Stimulated activated CD4-positive, alpha-beta T cell treated with anti-CD3 and anti-CD28 coated beads, Interleukin-1b, Interleukin-23, amount 100 ng/mL, for 24 hours (primary cell): ENCODE data around the gene NCAM1.
"Not testable (repeated sequence)": the region's sequence is repeated elsewhere in the genome, so short reads cannot be mapped to it uniquely, and the experiment has no call there.

ENCODE experiments used
- DNase-seq, 4 experiments: peaks; one replicate each; pipeline ENCODE4 v3.0.0-alpha.2; 2020; ENCODE audit warnings: low read depth in 4 of 4, low spot score in 1 of 4

The NCAM1 gene

DNA sequence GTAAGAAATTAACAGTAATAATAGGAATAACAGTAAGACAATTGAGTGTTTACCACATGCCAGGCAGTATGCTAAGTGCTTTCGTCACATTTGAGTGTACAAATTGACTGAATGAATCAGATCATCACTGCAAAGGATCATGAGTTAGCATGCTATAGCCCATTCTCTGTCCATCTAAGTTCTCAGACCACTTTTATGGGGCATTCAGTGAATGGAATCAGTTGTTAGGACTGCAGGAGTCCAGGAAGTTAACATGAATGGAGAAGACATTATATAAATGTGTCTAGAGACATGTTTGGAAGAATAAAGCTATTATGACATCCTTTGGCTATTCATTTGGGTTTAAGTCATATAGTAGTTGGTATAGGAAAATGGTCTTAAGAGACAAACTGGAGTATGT is 59.9 kb downstream of the NCAM1 start:
- no peak for DNase-seq

GRCh38 chr11:113022262-113022661 is 61.0 kb downstream of the NCAM1 start:
- DNase-seq, result no peak

DNA sequence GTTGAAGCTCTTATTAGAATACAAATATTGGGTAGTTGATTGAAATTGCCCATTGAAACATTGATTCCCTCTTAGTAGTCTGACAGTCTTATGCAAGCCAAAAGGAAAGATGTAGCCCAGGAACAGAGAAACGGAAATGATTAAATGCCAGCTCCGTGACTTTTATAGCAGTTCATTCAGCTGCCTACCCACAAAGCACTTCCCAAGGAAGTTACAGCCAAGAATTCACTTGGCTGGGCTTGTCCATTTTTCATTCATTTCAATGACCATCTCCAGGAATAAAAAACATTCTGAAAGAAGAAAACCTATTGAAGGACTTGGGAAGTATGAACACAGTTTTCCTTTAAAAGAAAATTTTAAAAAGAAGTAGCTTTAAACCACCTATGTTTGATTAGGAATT is 62.0 kb downstream of the NCAM1 start:
- no peak for DNase-seq

DNA sequence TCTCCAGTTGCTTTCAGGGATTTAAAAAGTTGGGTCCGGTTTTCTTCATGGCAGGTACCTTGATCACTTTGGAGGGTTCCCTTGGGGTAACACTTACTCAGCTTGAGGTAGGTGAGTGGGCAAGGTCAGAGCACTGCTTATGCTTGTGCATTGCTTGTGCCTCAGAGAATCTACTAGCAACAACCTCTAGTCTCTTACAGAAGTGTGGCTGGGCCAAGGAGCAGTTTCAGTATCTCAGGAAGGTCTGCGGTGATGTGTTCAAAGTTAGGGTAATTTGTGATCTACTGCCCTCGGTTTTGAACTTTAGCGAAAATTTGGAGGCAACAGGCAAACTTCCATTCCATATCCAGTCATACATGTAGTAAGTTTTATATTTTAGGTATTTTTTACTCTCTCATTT is 62.8 kb downstream of the NCAM1 start:
- no peak for DNase-seq

DNA sequence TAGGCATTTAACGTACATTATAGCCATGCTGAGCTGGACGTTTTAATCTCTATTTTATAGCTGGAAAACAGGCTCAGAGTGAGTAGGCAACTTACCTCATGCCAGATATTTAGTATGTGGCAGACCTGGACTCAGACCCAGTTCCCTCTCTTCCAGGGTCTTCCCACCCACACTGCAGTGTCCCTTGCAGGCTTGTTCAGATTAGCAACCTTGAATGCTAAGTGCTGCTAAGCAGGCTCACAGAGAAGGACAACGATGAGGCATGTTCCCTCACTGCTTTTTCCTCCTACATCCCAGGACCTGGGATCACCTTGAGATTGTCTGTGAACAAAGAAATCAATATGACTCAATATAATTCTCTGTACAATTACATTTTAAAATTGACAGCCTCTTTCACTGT is 65.6 kb downstream of the NCAM1 start:
- no peak for DNase-seq

- DNase-seq, result no peak
Observed at GRCh38 chr11:113034576-113034975, 73.4 kb downstream of the NCAM1 start.

DNA sequence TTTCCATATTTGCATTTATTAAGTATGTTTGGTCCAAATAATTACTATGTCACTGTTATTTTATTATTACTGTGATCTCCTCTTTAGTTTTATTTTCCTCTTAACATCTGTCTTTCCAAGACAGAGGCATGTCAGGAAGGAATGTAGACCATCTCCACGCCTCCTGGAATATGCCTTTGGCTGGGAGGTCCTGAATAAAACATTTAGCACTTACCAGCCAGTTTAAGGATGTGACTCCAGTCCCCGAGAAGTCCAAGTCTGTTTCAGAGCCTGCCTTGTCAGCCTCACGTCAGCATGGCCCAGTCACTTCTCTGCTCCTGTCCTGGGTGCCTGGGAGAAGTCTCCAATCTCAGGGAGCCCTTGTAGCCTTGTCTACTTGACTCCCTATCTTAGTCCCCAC is 74.5 kb downstream of the NCAM1 start:
- DNase-seq, result no peak

- no peak for DNase-seq
Observed at GRCh38 chr11:113043698-113044097, 82.5 kb downstream of the NCAM1 start.

DNA sequence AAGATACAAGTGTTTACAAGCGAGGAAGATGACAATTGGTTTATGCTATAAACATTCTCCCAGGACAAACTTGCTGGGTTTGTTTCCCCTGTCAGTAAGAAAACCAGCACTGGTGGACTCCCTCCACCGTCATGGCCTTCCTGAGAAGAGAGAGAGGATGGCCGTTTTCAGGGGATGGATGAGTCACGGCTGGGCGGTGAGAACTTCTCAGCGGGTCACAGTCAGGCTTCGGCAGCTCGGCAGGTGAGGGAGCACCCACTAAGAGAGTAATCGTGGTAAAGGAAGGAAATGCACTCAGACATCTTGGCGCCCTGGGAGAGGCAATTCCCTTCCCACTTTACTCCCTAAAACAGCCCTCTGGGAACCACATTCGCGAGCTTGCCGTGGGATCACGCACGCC is 83.9 kb downstream of the NCAM1 start:
- no peak for DNase-seq

DNA sequence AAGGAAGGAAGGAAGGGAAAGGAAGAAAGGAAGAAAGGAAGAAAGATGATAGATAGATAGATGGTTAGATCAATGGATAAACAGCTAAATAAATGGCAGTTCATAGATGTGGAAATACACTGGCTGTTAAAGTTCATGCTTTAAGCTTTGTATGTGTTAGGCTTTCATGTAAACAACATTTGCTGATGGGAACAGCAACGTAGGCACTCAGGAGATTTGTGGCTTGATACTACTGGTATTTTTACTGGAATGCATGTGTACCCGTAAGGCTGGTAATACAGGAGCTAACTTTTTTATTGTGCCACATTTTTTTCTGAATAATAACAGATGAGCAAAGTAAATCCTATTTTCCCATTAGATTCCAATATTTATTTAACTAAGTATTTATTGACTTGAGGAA is 85.6 kb downstream of the NCAM1 start:
- no peak for DNase-seq

- DNase-seq, result no peak
Observed at GRCh38 chr11:113048820-113049768, 87.9 kb downstream of the NCAM1 start.

DNA sequence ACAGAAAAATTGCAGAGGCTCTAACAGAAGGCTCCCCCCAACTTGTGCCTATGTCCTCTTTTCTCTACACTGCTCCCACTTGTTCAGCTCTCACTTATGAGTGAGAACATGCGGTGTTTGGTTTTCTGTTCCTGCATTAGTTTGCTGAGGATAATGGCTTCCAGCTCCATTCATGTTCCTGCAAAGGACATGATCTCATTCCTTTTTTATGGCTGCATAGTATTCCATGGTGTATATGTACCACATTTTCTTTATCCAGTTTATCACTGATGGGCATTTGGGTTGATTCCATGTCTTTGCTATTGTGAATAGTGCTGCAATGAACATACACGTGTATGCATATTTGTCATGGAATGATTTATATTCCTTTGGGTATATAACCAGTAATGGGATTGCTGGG is 91.8 kb downstream of the NCAM1 start:
- not testable (repeated sequence) for DNase-seq

- DNase-seq, result no peak
Observed at GRCh38 chr11:113057038-113057437, 95.8 kb downstream of the NCAM1 start.

DNA sequence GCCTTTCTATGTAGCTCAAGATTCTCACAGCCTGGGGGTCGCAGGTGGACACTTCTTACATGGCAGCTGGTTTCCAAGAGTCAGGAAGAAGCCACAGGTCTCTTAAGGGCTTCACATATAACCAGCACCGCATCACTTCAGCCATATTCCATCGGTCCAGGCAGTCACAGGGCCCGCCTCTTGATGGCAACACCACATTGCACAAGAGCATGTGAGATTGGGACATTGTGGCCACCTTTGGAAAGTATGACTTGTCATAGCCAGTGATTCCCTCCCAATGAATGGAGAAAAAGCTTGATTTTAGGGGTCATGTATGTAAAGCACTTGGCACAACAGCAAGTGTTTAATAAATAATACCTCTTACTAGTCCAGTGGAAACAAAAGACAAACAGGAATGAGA is 98.3 kb downstream of the NCAM1 start:
- DNase-seq, result no peak

DNA sequence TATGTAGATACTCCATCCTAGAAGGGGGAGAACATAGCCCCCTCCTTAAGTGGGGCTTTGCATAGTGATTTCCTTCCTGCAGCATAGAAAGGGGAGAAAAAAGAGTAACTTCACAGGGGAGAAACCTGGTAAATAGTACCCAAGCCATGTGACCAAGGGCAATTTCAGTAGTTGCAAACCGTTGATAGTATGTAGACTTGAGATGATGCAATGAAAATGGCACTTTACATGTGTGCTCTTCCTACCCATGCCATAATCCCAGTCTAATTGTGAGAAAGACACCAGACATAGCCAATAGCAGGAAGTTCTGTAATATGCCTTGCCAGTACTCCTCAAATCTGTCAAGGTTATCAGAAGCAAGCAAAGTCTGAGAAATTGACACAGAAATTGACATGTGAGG is 104.1 kb downstream of the NCAM1 start:
- DNase-seq, result no peak

DNA sequence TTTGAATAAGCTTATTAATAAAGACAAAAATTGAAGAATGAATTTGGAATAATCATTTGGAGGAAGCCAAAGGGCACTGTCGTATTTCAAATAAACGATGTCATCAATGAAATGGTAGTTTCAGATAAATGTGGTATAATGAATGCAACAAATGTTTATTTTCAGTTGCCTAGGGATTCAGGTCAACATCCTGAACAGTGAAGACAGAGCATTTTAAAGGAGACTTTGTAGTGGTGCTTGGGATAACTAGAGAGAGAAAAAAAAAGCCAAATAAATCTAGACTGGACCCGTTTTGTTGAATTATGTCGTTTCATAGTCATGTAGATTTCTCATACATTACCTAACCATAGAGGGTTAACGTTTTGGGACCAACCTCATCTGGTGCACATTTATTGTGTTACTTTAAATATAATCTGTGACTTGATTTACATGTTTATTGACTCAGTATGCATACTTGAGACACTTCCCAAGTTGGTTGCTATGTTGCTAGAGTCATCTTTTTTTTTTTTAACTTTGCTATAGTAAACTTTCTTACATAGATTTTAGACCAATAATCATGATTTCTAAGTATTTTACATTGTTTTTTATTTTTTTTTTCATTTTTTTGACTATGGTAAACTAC is 111.1 kb downstream of the NCAM1 start:
- DNase-seq, result no peak

DNA sequence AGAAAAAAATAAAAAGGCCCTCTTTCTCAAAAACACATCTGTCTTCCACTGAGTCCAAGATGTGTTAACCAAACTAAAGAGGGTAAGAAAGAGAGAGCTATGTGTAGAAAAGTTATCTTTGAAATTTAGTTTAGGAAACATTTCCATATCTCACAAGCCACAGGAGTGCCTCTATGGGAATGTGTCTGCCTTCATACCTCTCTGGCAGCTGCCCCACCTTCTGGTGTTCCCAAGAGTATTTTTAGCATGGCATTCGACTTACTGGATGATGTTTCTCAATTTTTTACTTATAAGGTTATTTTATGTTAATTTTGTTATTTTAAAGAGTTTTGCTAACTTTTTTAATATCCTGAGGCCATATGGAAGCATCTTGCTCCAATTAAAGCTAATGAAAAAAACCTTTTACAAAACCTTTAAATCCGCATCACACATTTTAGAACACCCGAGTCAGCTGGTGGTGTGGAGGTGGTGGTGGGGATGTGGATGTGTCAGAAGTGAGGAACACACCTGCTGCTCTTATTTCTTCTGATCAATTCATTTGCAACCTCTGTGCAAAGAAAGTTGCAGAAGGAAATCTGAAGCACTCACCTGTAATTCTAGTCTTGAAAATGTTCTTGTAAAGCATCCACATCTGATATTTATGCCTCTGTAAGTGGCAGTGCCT is 112.2 kb downstream of the NCAM1 start:
- DNase-seq, result no peak

DNA sequence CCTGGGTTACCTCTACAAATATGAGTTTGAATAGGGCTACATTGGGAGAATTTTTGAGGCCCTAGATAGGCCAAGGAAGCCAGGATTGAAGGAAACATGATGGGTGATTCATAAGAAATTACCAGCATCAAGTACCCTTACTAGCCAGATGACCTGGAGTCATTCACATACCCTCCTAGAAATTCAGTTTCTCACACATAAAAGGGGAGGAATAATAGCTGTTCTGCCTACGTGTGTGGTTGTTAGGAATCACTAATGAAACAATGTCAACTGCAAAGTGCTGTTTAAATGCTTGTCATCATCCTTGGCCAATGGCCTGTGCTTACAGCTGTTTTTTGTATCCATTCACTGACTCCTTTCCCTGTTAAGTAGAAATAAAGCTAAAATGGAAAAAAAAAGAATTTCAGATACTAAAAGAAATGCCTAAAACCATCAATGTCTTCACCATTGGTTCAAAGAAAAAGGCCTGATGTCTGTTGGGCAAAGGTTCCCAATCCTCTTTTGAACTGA is 114.4 kb downstream of the NCAM1 start:
- DNase-seq, result no peak

GRCh38 chr11:113077379-113077778 is 116.2 kb downstream of the NCAM1 start:
- no peak for DNase-seq

GRCh38 chr11:113082341-113082955 is 121.2 kb downstream of the NCAM1 start:
- DNase-seq, result no peak

DNA sequence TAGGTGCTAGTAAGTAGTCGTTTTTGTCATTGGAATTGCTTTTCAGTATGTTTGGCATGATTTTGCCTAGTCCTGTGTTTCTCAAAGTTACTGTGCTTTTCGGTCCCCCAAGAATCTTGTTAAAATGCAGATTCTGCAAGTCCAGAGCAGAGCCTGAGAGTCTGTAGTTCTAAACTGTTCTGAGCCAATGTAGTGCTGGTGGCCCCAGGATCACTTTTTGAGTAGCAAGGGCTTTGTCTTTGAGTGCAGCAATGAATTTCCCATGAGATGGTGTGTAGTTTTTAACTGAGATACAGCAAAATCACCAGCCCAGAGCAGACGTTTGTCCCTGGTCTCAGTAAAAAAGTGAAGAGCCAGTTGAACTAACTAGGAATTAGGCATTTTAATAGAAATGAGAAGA is 122.4 kb downstream of the NCAM1 start:
- DNase-seq, result no peak
